A549 (cell line): Measurements from ENCODE around the gene MIA2.

Source experiments
- HOXA7 ChIP-seq: fragments of 250-450 bp; sonication (Bioruptor Pico); IDR thresholded peaks from 2 replicates; pipeline ENCODE4 v1.5.0; 2020; ENCODE audit warnings: mild to moderate bottlenecking, moderate library complexity
- JUN ChIP-seq, 2 experiments: fragments of >200 bp; sonication (Bioruptor Twin); formaldehyde crosslinking; IDR thresholded peaks; 2 replicates in 1 of 2; 3 replicates in 1 of 2; pipeline ENCODE4 v1.6.1; 2016 to 2017
- MAZ ChIP-seq: fragments of 150-350 bp; IDR thresholded peaks from 2 replicates; pipeline ENCODE4 v1.6.1; 2014; ENCODE audit warnings: antibody characterized with exemption, low read depth, low read length, borderline replicate concordance
- POLR2A ChIP-seq: IDR thresholded peaks from 2 replicates; pipeline ENCODE4 v1.6.1; 2012; ENCODE audit warnings: mild to moderate bottlenecking, low read length
- RFX5 ChIP-seq: fragments of 450-650 bp; IDR thresholded peaks from 2 replicates; pipeline ENCODE4 v1.7.1; 2014; ENCODE audit warnings: antibody characterized with exemption, mild to moderate bottlenecking, moderate library complexity
- SMC3 ChIP-seq: fragments of >200 bp; sonication (Bioruptor Twin); formaldehyde crosslinking; IDR thresholded peaks from 3 replicates; pipeline ENCODE4 v1.6.1; 2018; ENCODE audit warnings: inconsistent platforms
- TP53 ChIP-seq: fragments of 250-450 bp; sonication (Bioruptor Pico); IDR thresholded peaks from 2 replicates; pipeline ENCODE4 v1.5.0; 2021; ENCODE audit warnings: mild to moderate bottlenecking, moderate library complexity
- ZFP36 ChIP-seq: fragments of 450-650 bp; IDR thresholded peaks from 2 replicates; pipeline ENCODE4 v1.6.1; 2014; ENCODE audit warnings: borderline replicate concordance; ENCODE audit not compliant: partially characterized antibody
- TF ChIP-seq, protein P1 (sequence below): IDR thresholded peaks from 2 replicates; pipeline ENCODE4 v1.6.1; 2012; ENCODE audit warnings: low read depth, borderline replicate concordance
- TF ChIP-seq, protein P2 (sequence below): fragments of 200-600 bp; sonication (generic); IDR thresholded peaks from 2 replicates; pipeline ENCODE4 v1.6.1; 2016; ENCODE audit warnings: antibody characterized with exemption, mild to moderate bottlenecking, moderate library complexity
- TF ChIP-seq, protein P3 (sequence below): fragments of >200 bp; sonication (Bioruptor Twin); formaldehyde crosslinking; IDR thresholded peaks from 3 replicates; pipeline ENCODE4 v1.6.1; 2016
- TF ChIP-seq, protein P4 (sequence below): fragments of >200 bp; sonication (Bioruptor Twin); formaldehyde crosslinking; IDR thresholded peaks from 3 replicates; pipeline ENCODE4 v1.5.1; 2016
- TF ChIP-seq, protein P5 (sequence below): fragments of 450-650 bp; IDR thresholded peaks from 2 replicates; pipeline ENCODE4 v1.6.1; 2014; ENCODE audit warnings: antibody characterized with exemption

DNA sequence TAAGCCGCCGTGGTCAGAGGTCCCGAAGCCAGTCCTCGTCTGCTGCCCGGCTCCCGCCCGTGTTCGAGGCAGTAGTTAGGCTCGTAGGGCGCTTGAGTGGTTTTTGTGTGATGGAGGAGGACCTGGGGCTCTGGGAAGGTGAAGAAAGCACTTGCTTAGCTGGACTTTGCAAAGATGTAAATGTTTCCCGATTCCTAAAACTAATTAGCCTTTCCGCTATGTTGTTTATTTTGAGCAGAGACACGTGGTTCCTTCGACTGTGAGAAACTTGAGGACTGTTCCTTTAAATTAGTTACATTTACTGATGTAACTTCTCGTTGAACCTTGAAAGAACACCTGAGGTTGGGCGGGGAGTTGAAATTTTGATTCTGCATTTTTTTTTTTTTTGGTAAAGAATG lies 33.9 kb downstream of the MIA2 start:
- TF ChIP-seq, protein P1, sequence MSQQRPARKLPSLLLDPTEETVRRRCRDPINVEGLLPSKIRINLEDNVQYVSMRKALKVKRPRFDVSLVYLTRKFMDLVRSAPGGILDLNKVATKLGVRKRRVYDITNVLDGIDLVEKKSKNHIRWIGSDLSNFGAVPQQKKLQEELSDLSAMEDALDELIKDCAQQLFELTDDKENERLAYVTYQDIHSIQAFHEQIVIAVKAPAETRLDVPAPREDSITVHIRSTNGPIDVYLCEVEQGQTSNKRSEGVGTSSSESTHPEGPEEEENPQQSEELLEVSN = no peak
- TF ChIP-seq POLR2A (no peak), JUN (IDR thresholded peaks at IDR 0.05) (no peak), RFX5 (no peak), ZFP36 (no peak), TP53 (CRISPR knock-in tag) (no peak), SMC3 (no peak), MAZ (no peak), HOXA7 (no peak)
- TF ChIP-seq, protein P2, sequence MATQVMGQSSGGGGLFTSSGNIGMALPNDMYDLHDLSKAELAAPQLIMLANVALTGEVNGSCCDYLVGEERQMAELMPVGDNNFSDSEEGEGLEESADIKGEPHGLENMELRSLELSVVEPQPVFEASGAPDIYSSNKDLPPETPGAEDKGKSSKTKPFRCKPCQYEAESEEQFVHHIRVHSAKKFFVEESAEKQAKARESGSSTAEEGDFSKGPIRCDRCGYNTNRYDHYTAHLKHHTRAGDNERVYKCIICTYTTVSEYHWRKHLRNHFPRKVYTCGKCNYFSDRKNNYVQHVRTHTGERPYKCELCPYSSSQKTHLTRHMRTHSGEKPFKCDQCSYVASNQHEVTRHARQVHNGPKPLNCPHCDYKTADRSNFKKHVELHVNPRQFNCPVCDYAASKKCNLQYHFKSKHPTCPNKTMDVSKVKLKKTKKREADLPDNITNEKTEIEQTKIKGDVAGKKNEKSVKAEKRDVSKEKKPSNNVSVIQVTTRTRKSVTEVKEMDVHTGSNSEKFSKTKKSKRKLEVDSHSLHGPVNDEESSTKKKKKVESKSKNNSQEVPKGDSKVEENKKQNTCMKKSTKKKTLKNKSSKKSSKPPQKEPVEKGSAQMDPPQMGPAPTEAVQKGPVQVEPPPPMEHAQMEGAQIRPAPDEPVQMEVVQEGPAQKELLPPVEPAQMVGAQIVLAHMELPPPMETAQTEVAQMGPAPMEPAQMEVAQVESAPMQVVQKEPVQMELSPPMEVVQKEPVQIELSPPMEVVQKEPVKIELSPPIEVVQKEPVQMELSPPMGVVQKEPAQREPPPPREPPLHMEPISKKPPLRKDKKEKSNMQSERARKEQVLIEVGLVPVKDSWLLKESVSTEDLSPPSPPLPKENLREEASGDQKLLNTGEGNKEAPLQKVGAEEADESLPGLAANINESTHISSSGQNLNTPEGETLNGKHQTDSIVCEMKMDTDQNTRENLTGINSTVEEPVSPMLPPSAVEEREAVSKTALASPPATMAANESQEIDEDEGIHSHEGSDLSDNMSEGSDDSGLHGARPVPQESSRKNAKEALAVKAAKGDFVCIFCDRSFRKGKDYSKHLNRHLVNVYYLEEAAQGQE = no peak
- TF ChIP-seq, protein P3, sequence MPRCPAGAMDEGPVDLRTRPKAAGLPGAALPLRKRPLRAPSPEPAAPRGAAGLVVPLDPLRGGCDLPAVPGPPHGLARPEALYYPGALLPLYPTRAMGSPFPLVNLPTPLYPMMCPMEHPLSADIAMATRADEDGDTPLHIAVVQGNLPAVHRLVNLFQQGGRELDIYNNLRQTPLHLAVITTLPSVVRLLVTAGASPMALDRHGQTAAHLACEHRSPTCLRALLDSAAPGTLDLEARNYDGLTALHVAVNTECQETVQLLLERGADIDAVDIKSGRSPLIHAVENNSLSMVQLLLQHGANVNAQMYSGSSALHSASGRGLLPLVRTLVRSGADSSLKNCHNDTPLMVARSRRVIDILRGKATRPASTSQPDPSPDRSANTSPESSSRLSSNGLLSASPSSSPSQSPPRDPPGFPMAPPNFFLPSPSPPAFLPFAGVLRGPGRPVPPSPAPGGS = no peak
- TF ChIP-seq, protein P4, sequence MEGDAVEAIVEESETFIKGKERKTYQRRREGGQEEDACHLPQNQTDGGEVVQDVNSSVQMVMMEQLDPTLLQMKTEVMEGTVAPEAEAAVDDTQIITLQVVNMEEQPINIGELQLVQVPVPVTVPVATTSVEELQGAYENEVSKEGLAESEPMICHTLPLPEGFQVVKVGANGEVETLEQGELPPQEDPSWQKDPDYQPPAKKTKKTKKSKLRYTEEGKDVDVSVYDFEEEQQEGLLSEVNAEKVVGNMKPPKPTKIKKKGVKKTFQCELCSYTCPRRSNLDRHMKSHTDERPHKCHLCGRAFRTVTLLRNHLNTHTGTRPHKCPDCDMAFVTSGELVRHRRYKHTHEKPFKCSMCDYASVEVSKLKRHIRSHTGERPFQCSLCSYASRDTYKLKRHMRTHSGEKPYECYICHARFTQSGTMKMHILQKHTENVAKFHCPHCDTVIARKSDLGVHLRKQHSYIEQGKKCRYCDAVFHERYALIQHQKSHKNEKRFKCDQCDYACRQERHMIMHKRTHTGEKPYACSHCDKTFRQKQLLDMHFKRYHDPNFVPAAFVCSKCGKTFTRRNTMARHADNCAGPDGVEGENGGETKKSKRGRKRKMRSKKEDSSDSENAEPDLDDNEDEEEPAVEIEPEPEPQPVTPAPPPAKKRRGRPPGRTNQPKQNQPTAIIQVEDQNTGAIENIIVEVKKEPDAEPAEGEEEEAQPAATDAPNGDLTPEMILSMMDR = no peak
- TF ChIP-seq, protein P5, sequence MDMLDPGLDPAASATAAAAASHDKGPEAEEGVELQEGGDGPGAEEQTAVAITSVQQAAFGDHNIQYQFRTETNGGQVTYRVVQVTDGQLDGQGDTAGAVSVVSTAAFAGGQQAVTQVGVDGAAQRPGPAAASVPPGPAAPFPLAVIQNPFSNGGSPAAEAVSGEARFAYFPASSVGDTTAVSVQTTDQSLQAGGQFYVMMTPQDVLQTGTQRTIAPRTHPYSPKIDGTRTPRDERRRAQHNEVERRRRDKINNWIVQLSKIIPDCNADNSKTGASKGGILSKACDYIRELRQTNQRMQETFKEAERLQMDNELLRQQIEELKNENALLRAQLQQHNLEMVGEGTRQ = peak; percentile 45
